IPS-NIHi7 (cell line): ENCODE data around the gene CENPC.
"Not testable (repeated sequence)": the region's sequence is repeated elsewhere in the genome, so short reads cannot be mapped to it uniquely, and the experiment has no call there.

Experiments
- DNase-seq: peaks from one replicate; pipeline ENCODE4 v3.0.0; 2012; ENCODE audit warnings: mixed read lengths; ENCODE audit errors: extremely low spot score

CENPC gene

GRCh38 chr4:67475155-67475554 is 70.1 kb downstream of the CENPC start:
- DNase-seq, result no peak

DNA sequence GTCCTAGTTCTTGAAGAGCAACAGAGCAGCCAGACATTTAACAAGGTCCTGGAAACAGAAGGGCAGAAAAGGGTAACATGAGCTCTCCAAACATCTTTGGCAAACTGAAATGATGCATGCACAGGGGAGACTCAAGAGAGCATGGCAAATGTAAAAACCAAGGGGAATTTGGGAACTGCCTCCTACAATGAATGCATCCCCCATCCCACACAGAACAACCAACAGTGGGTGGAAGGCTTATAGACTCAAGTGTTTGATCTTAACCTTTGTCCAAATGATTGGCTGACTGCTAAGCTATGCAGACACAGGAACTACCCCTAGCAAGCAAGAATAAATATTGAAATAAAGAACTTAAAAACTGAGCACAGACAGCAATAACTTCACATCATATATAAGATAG is 74.4 kb downstream of the CENPC start:
- no peak for DNase-seq

- DNase-seq, result no peak
Measured at GRCh38 chr4:67468830-67469229, 76.5 kb downstream of the CENPC start.

DNA sequence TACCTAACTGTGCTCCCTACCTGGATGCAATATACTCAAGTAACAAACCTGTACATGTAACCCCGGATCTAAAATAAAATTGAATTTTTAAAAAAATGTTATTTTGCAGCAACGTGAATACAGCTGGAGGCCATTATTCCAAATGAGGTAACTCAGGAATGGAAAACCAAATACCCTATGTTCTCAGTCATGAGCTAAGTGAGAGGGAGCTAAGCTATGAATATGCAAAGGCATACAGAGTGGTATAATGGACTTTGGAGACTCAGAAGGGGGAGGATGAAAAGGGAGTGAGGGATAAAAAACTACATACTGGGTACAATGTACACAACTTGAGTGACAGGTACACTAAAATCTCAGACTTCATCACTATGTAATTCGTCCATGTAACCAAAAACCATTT is 78.6 kb downstream of the CENPC start:
- no peak for DNase-seq

DNA sequence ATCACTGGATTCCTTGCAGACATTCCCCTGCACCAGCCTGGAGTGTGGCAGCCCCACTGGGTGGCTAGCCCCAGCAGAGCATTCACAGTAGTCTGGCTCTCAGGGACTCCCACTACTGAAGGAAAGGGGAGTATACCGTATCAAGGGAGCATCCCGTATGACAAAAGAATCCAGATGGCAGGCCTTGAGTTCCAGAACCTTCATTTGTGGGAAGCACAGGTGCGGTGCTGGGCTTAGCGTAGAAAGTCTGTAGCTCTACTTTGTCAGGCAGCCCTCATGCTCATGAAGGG is 79.6 kb downstream of the CENPC start:
- DNase-seq, result no peak

DNA sequence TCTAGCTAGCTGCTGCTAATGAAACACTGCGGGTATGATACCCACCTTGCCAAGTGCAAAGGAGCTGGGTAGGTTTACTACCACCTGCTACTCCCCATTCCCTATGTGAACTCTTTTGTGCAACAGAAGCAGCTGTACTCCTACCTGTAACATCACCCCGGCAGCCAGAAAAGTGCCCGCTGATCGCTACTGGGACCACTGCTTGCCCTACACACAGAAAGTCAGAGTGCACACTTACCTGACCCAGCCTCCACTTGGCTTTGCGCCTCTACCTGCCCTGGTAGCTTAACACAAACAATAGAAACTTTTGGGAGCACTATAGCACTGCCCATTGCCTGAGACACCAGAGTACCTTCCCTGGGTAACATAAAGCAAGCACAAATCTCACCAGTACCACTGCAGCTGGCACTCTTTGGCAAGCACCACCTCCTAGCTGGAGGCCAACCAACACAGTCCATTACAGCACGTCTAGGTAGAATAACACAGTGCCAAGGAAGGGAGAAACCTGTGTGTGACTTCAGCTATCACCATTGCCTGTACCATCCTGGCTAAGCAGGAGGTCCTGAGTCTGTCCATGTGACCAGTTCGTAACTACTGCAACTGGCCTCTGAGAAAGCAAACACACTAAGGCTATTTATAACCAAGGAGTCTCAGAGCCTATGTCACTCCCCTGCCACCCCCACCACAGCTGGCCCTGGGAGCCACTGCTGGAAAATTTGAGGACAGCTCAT is 80.1 kb downstream of the CENPC start:
- no peak for DNase-seq

- DNase-seq, result no peak
Measured at GRCh38 chr4:67460574-67460973, 84.7 kb downstream of the CENPC start.

GRCh38 chr4:67459164-67459563 is 86.1 kb downstream of the CENPC start:
- DNase-seq, result no peak

DNA sequence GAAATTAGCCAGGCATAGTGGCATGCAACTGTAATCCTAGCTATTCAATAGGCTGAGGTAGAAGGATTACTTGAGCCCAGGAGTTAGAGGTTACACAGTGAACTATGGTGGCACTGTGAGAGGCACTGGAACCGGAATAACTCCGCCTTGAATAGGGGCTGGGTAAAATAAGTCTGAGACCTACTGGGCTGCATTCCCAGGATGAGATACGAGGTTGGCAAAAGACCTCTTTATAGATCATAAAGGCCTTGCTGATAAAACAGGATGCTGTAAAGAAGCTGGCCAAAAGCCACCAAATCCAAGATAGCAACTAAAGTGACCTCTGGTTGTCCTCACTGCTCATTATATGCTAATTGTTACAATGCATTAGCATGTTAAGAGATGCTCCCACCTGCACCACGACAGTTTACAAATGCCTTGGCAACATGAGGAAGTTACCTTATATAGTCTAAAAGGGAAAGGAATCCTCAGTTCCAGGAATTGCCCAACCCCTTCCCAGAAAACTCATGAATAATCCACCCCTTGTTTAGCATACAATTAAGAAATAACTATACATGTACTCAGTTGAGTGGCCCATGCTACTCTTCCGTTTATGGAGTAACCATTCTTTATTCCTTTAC is 88.6 kb downstream of the CENPC start:
- no peak for DNase-seq

GRCh38 chr4:67452846-67453205 is 92.5 kb downstream of the CENPC start:
- DNase-seq, result not testable (repeated sequence)

GRCh38 chr4:67452100-67452845 is 93.0 kb downstream of the CENPC start:
- no peak for DNase-seq

DNA sequence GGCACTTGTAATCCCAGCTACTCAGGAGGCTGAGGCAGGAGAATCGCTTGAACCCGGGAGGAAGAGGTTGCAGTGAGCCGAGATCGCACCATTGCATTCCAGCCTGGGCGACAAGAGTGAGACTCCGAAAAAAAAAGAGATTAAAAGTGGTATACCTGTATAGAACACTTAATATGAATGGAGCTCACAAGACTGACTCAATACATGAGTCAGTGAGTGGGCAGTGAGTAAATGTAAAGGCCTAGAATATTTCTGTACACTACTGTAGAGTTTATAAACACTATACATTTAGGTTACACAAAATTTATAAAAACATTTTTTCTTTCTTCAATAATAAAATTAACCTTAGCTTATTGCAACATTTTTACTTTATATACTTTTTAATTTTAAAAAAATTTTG is 93.8 kb downstream of the CENPC start:
- no peak for DNase-seq

GRCh38 chr4:67448621-67449020 is 96.7 kb downstream of the CENPC start:
- no peak for DNase-seq

DNA sequence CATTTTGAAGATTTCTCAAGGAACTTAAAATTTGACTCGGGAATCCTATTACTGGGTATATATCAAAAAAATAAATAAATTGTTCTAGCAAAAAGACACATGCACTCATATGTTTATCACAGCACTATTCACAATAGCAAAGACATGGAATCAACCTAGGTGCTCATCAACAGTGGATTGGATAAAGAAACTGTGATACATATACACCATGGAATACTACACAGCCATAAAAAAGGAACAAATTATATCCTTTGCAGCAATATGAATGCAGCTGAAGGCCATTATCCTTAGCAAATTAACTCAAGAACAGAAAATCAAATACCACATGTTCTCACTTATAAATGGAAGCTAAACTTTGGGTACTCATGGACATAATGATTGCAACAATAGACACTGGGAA is 97.4 kb downstream of the CENPC start:
- no peak for DNase-seq

GRCh38 chr4:67446811-67447210 is 98.5 kb downstream of the CENPC start:
- DNase-seq, result no peak

DNA sequence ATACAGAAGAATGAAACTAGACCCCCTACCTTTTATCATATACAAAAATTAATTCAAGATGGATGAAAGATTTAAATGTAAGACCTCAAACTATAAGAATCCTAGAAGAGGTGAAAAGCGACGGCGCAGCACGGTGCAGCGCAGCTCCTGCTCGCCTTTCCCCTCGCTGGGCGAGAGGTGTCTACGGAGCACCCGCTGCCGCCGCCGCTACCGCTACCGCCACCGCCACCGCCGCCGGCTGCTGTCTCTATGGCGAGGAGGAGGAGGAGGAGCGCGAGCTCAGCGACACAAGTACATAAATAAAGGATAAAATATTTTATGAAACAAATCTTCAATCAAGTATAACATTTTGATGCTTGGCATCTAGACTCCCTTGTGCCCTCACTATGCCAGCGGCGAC is 99.4 kb downstream of the CENPC start:
- DNase-seq, result not testable (repeated sequence)

- DNase-seq, result no peak
Measured at GRCh38 chr4:67438975-67439374, 106.3 kb downstream of the CENPC start.

GRCh38 chr4:67437974-67438713 is 107.2 kb downstream of the CENPC start:
- DNase-seq, result no peak

DNA sequence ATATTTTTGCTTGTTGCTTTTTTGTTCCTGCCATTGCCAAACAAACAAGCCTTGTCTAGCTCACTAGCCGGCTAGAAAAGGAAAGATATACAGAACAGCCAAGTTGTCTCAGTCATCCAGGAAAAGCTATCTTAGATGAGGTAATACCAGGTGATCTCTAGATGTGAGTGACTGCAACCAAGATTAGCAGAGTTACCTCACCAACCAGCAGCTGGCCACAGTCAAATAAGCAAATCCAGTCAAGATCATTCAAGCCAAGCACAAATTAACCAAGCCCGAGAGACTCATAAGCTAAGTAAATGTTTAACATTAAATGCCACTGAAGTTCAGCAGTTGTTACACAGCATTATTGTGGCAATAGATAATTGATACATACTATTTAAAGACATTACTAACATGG is 108.6 kb downstream of the CENPC start:
- DNase-seq, result no peak

GRCh38 chr4:67430989-67431388 is 114.3 kb downstream of the CENPC start:
- DNase-seq, result no peak

DNA sequence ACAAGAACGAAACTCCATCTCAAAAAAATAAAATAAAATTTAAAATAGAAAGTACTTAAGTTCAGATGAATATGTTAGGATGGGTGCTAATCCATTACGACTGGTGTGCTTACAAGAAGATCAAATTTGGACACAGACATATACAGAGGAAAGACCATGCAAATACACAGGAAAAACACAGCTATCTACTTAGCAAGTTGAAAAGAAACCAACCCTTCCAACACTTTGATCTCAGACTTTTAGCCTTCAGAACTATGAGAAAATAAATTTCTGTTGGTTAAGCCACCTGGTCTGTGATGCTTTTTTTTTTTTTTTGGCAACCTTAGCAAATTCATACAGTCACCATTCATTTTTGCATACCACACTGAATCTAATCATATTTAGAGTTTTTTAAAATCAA is 116.5 kb downstream of the CENPC start:
- DNase-seq, result no peak
